K562 (cell line): ENCODE measurements around the gene SORCS1. TPM values are rescaled to one million over a fixed set of nuclear protein-coding genes. Genes with fewer than 3 reads are reported as not detected.

Experiments
- ATAC-seq: fragments of 200-7000 bp; cut with Tn5 transposase; 3 replicates; pipeline ENCODE4 v1.9.1; 2020; ENCODE audit warnings: moderate library complexity
- BruUV-seq: library from RNA; stranded (reverse); fragments of 400-500 nt; replicated peaks from 2 replicates; lab custom pipeline; 2021; lab: Mats Ljungman, UMichigan
- CTCF ChIA-PET: fragments of 300-600 bp; formaldehyde crosslinking; extraction: SDS; loops from one replicate; lab custom pipeline; 2021; ENCODE audit warnings: low intra/inter-chr PET ratio; lab: Yijun Ruan, JAX
- POLR2A ChIA-PET: fragments of 300-600, 350-650 bp; sonication (Branson Sonifier 250); formaldehyde crosslinking; extraction: SDS; loops from one replicate; lab custom pipeline; 2021; ENCODE audit warnings: antibody characterized with exemption, inconsistent platforms; lab: Yijun Ruan, JAX
- DNase-seq, 4 experiments: peaks; one replicate each; pipeline versions ENCODE4 v3.0.0 to v3.0.0-alpha.2; 2011 to 2018; ENCODE audit warnings: low spot score in 3 of 4, mixed read lengths in 3 of 4; ENCODE audit errors: extremely low read depth in 1 of 4
- FAIRE-seq: peaks from 2 replicates; lab custom pipeline; 2011; peaks lifted over from hg19 to GRCh38; lab: Jason Lieb, UNC
- H2AFZ ChIP-seq: 2 replicates; pipeline ENCODE4 v1.6.0; 2011; ENCODE audit warnings: low read depth, low read length, control low read depth, inconsistent platforms
- H3K27ac ChIP-seq: fragments of 200-600 bp; 3 replicates; pipeline ENCODE4 v1.8.0; 2011; ENCODE audit warnings: low read depth, mild to moderate bottlenecking, control low read depth, inconsistent platforms, low read length, moderate library complexity, mixed read lengths; ENCODE audit errors: extremely low read depth
- H3K27me3 ChIP-seq, 2 experiments: fragments of 300-600 bp in 1 of 2; 2 replicates in 1 of 2; 3 replicates in 1 of 2; pipeline versions ENCODE4 v1.6.0 to v1.8.0; 2011; ENCODE audit warnings: inconsistent platforms in 2 of 2, low read length in 2 of 2, mild to moderate bottlenecking in 1 of 2, mixed read lengths in 1 of 2, moderate library complexity in 1 of 2; ENCODE audit not compliant: control insufficient read depth in 2 of 2, insufficient read depth in 2 of 2
- H3K36me3 ChIP-seq: fragments of 300-600 bp; 3 replicates; pipeline ENCODE4 v1.8.0; 2011; ENCODE audit warnings: mild to moderate bottlenecking, low read length, inconsistent platforms; ENCODE audit not compliant: control insufficient read depth, insufficient read depth
- H3K4me1 ChIP-seq, 2 experiments: fragments of 200-600 bp in 1 of 2; replicated peaks in 1 of 2; 2 replicates in 1 of 2; 3 replicates in 1 of 2; pipeline versions ENCODE4 v1.5.1 to v1.8.0; 2011; ENCODE audit warnings: inconsistent platforms in 2 of 2, low read length in 2 of 2, mild to moderate bottlenecking in 1 of 2, mixed read lengths in 1 of 2, moderate library complexity in 1 of 2; ENCODE audit not compliant: control insufficient read depth in 2 of 2, insufficient read depth in 2 of 2
- H3K4me2 ChIP-seq: 2 replicates; pipeline ENCODE4 v1.6.1; 2011; ENCODE audit warnings: low read length, control low read depth, inconsistent platforms, mixed read lengths; ENCODE audit not compliant: insufficient read depth
- H3K4me3 ChIP-seq: fragments of 200-600 bp; sonication (generic), shearing (Covaris generic); 2 replicates; pipeline ENCODE4 v1.5.1; 2016; ENCODE audit warnings: control low read depth, inconsistent platforms
- H3K79me2 ChIP-seq: fragments of 200-600 bp; 3 replicates; pipeline ENCODE4 v1.8.0; 2011; ENCODE audit warnings: low read length, inconsistent platforms; ENCODE audit not compliant: control insufficient read depth, insufficient read depth
- H3K9ac ChIP-seq, 2 experiments: 2 replicates each; pipeline versions ENCODE4 v1.6.0 to v1.6.1; 2011; ENCODE audit warnings: low read depth in 2 of 2, low read length in 2 of 2, control low read depth in 1 of 2, inconsistent platforms in 1 of 2, mild to moderate bottlenecking in 1 of 2, mixed read lengths in 1 of 2; ENCODE audit not compliant: insufficient read depth in 1 of 2
- H3K9me1 ChIP-seq: one replicate; pipeline ENCODE4 v1.6.0; 2011; ENCODE audit warnings: inconsistent platforms, mild to moderate bottlenecking, low read length, moderate library complexity; ENCODE audit not compliant: control insufficient read depth, insufficient read depth
- H3K9me3 ChIP-seq: replicated peaks from 2 replicates; pipeline ENCODE4 v1.5.1; 2011; ENCODE audit warnings: low read depth, low read length, inconsistent platforms; ENCODE audit not compliant: control insufficient read depth, insufficient read depth
- H4K20me1 ChIP-seq: replicated peaks from 2 replicates; pipeline ENCODE4 v1.6.1; 2011; ENCODE audit warnings: low read length, inconsistent platforms, mixed read lengths; ENCODE audit not compliant: control insufficient read depth, insufficient read depth
- LEF1 ChIP-seq: fragments of 450-650 bp; IDR thresholded peaks from 2 replicates; pipeline ENCODE4 v1.6.1; 2016; ENCODE audit warnings: mild to moderate bottlenecking
- RFX1 ChIP-seq: fragments of 450-650 bp; IDR thresholded peaks from 2 replicates; pipeline ENCODE4 v1.6.1; 2016; ENCODE audit warnings: mild to moderate bottlenecking, moderate library complexity
- SMAD2 ChIP-seq: fragments of 150-350 bp; IDR thresholded peaks from 2 replicates; pipeline ENCODE4 v1.6.1; 2014; ENCODE audit warnings: low read depth, mild to moderate bottlenecking, low read length
- ZEB2 ChIP-seq: fragments of 450-650 bp; IDR thresholded peaks from 2 replicates; pipeline ENCODE4 v1.6.1; 2016
- ZNF431 ChIP-seq: sonication (generic); formaldehyde crosslinking; IDR thresholded peaks from 2 replicates; pipeline ENCODE4 v1.8.0; 2022; ENCODE audit warnings: mild to moderate bottlenecking, missing genetic modification reagents
- WGBS: fragments of 100-300 bp; shearing (Covaris generic); methylation state at CpG from one replicate; pipeline ENCODE4 v1.1.6; 2016; ENCODE audit warnings: low coverage, mixed read lengths; ENCODE audit not compliant: insufficient coverage; ENCODE audit errors: missing lambda C conversion rate; 5-methylcytosine and 5-hydroxymethylcytosine counted together
- in situ Hi-C: fragments of 300-500 bp; cut with MboI; formaldehyde crosslinking; loops from 4 replicates; pipeline ENCODE4 v1.15.0; 2018; ENCODE audit warnings: inconsistent platforms, mixed read lengths
- intact Hi-C: fragments of 100-400 bp; cut with micrococcal nuclease; formaldehyde crosslinking; loops from 2 replicates; pipeline ENCODE4 v1.14.2; 2022
- polyA plus RNA-seq, 8 experiments: library from polyadenylated mRNA; depleted of rRNA in 4 of 8; stranded (reverse) in 5 of 8; unstranded in 3 of 8; fragments of >200 nt; fragmentation: Nextera tagmentation in 2 of 8; fragmentation: Illumina TruSeq in 1 of 8; extraction: Ambion mirVana in 2 of 8; extraction: Trizol in 1 of 8; gene quantifications; 2 replicates each; pipeline versions ENCODE4 v1.2.1 to v1.2.3, GENCODE V29; 2011 to 2014; ENCODE audit warnings: inconsistent platforms in 1 of 8, missing spikeins in 1 of 8
- total RNA-seq, 7 experiments: library from RNA; depleted of rRNA in 6 of 7; stranded (reverse); fragments of >200 nt in 6 of 7; fragmentation: Illumina TruSeq in 2 of 7; extraction: Trizol in 2 of 7; gene quantifications; 2 replicates each; pipeline versions ENCODE4 v1.2.1 to v1.2.3, GENCODE V29; 2011 to 2021; ENCODE audit warnings: low replicate concordance in 1 of 7
- TF ChIP-seq, protein P1 (sequence below): fragments of 450-650 bp; IDR thresholded peaks from 2 replicates; pipeline ENCODE4 v1.6.1; 2016
- TF ChIP-seq, protein P2 (sequence below): fragments of 450-650 bp; IDR thresholded peaks from 2 replicates; pipeline ENCODE4 v1.6.1; 2017; ENCODE audit warnings: antibody characterized with exemption

SORCS1 gene
- total and polyA plus RNA-seq, 9 of the 15 experiments (the other 6 are each of a cell fraction or from before 2014, with no cell fraction given) = 1.5 to 3.9 (median 2.7) TPM

DNA sequence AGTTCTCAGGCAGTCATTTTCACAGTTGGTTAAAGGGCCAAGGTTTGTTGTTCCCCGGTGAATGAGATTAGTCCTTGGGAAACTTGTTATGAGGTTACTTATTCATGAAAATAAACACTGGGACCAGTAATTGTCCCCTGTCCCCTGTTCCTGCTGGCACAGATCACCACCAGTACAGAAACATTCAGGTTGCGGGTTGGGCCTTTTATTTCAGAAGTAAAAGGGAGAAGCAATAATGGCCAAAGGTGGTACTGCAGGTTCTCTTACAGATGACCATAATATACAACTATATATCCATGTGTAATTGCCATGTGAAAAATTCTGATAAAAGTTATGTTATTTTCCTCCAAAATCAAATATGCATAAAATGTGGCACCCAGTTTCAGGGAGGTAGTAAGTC lies 442.0 kb downstream of the SORCS1 start:
- 5% methylated on average over 2 of the region's 2 CpGs for WGBS
- intact Hi-C loops (no loop called here), in situ Hi-C loops (no loop called here)

More for the DNA sequence above, 442.0 kb downstream of the SORCS1 start:
- Histone ChIP-seq H3K9me1 (no peaks in the 10 kb centered on the region), H3K4me1 (no peaks in the 10 kb centered on the region), H3K4me3 (no peak overlapping the region), H3K9ac (no peak overlapping the region), H2AFZ (no peak overlapping the region), H3K36me3 (no peaks in the 10 kb centered on the region), H3K9me3 (no peaks in the 10 kb centered on the region), H3K27ac (no peak overlapping the region), H3K79me2 (no peaks in the 10 kb centered on the region), H4K20me1 (no peaks in the 10 kb centered on the region), H3K4me2 (no peak overlapping the region), H3K27me3 (no peaks in the 10 kb centered on the region)
- BruUV-seq = no TSS peak
- ChIA-PET POLR2A (no interaction called here), CTCF (no interaction called here)
- TF ChIP-seq SMAD2 = no peak
- TF ChIP-seq ZNF431 = no peak
- TF ChIP-seq, protein P1, sequence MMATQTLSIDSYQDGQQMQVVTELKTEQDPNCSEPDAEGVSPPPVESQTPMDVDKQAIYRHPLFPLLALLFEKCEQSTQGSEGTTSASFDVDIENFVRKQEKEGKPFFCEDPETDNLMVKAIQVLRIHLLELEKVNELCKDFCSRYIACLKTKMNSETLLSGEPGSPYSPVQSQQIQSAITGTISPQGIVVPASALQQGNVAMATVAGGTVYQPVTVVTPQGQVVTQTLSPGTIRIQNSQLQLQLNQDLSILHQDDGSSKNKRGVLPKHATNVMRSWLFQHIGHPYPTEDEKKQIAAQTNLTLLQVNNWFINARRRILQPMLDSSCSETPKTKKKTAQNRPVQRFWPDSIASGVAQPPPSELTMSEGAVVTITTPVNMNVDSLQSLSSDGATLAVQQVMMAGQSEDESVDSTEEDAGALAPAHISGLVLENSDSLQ = no peak
- TF ChIP-seq, protein P2, sequence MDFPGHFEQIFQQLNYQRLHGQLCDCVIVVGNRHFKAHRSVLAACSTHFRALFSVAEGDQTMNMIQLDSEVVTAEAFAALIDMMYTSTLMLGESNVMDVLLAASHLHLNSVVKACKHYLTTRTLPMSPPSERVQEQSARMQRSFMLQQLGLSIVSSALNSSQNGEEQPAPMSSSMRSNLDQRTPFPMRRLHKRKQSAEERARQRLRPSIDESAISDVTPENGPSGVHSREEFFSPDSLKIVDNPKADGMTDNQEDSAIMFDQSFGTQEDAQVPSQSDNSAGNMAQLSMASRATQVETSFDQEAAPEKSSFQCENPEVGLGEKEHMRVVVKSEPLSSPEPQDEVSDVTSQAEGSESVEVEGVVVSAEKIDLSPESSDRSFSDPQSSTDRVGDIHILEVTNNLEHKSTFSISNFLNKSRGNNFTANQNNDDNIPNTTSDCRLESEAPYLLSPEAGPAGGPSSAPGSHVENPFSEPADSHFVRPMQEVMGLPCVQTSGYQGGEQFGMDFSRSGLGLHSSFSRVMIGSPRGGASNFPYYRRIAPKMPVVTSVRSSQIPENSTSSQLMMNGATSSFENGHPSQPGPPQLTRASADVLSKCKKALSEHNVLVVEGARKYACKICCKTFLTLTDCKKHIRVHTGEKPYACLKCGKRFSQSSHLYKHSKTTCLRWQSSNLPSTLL = no peak
- no peak for TF ChIP-seq LEF1
- TF ChIP-seq ZEB2 = no peak
- TF ChIP-seq RFX1 = no peak
- FAIRE-seq = no peak
- ATAC-seq = no peak
- DNase-seq = peak in 2 of 4 experiments; percentile 4 to 5
